GM12891 (cell line): ENCODE data around the gene HYAL3.

Experiments
- DNase-seq: peaks from one replicate; pipeline ENCODE4 v3.0.0; 2011; ENCODE audit warnings: low spot score; ENCODE audit not compliant: insufficient read length
- FAIRE-seq: peaks from 2 replicates; lab custom pipeline; 2011; peaks lifted over from hg19 to GRCh38; lab: Jason Lieb, UNC
- PAX5 ChIP-seq: IDR thresholded peaks from 2 replicates; pipeline ENCODE4 v1.6.1; 2011; ENCODE audit warnings: low read length, moderate library complexity, mild to moderate bottlenecking; ENCODE audit not compliant: insufficient read depth, severe bottlenecking
- POLR2A ChIP-seq: IDR thresholded peaks from 2 replicates; pipeline ENCODE4 v1.6.1; 2011; ENCODE audit warnings: low read depth, low read length, control low read depth
- POLR2AphosphoS5 ChIP-seq: IDR thresholded peaks from 2 replicates; pipeline ENCODE4 v1.6.1; 2011; ENCODE audit warnings: low read depth, low read length, control low read depth
- POU2F2 ChIP-seq: IDR thresholded peaks from 2 replicates; pipeline ENCODE4 v1.6.1; 2011; ENCODE audit warnings: low read depth, mild to moderate bottlenecking, control low read depth, low read length, moderate library complexity
- SPI1 ChIP-seq: IDR thresholded peaks from 2 replicates; pipeline ENCODE4 v1.6.1; 2011; ENCODE audit warnings: low read depth, low read length, control low read depth
- TAF1 ChIP-seq: IDR thresholded peaks from 2 replicates; pipeline ENCODE4 v1.6.1; 2011; ENCODE audit warnings: low read depth, low read length, control low read depth

Gene HYAL3

DNA sequence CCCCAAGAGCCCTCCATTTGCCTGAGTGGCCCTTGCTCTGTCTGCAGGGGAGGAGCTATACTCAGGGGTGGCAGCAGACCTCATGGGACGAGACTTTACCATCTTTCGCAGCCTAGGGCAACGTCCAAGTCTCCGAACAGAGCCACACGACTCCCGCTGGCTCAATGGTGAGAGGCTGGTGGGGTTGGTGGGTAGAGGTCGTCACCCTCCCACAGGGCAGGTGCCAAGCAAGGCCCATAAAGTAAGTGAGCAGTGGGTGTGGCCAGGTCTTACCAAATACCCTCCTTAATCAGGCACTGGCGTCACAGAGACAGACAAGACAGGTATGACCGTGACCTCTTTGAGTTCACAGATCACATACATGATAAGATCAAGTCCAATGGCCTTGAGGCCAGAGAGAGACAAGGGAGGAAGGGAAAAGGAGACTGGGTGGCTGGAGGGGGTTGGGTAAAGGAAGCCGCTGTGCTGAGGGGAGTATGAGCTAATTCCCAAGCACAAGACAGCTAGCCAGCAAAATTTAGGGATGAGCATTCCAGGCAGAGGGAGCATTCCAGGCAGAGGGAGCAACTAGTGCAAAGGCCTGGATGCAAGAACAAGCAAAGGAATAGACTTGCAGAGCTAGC is 27.8 kb downstream of the HYAL3 start:
- TF ChIP-seq POLR2A (no peak), POU2F2 (no peak)
- FAIRE-seq: no peak
- DNase-seq: no peak

DNA sequence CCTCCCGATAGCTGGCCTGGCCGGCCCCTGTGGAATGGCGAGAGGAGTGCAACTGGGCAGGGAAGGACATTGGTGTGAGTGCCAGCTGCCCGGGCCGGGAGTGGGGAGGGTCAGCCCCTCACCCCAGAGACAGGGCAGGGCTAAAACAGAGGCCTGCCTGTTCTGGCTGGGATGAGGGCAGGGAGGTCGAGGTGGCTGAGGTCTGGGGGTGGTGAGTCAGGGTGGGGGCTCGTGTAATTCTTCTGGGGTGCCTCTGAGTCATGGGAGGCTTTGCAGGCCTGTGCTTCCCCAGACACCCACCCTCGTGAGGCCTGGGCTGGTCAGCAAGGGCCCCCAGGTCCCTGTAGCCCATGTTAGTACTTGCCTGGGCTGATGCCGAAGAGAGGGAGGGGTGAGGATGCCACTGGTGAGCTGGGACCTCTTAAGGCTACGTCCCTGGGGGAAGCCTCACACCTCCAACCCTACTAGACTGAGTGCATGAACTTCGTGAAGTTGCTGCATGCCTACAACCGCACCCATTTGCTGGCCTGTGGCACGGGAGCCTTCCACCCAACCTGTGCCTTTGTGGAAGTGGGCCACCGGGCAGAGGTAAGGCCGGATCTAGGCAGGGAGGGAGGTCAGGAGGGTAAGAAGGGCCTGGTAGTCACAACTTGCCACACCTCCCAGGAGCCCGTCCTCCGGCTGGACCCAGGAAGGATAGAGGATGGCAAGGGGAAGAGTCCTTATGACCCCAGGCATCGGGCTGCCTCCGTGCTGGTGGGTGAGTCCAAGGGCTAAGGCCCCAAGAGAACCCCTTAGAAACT is 28.6 kb downstream of the HYAL3 start:
- FAIRE-seq (no peak), DNase-seq (no peak)
- TF ChIP-seq SPI1: no peak
- no peak for TF ChIP-seq POLR2A
- TF ChIP-seq POLR2AphosphoS5: no peak
- TF ChIP-seq POU2F2: no peak
- TF ChIP-seq TAF1: no peak
- TF ChIP-seq PAX5: no peak

DNA sequence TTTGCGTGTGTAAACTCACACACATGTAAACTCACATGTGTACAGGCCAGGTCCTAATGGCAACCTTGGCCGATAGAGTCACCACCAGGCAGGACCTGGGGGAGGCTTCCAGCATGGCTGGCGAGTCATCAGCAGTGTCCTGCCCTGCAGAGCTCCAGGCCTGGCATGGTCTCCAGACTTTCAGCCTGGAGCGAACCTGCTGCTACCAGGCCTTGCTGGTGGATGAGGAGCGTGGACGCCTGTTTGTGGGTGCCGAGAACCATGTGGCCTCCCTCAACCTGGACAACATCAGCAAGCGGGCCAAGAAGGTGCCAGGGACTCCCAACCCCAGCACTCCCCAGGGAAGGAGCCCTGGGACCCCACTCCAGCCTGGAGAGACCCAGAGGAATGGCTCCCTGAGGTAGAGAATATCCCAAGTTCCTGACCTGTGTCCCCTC is 29.2 kb downstream of the HYAL3 start:
- DNase-seq (no peak), FAIRE-seq (no peak)
- TF ChIP-seq PAX5: no peak
- no peak for TF ChIP-seq POLR2A
- no peak for TF ChIP-seq TAF1
- no peak for TF ChIP-seq POLR2AphosphoS5
- no peak for TF ChIP-seq POU2F2
- TF ChIP-seq SPI1: no peak

DNA sequence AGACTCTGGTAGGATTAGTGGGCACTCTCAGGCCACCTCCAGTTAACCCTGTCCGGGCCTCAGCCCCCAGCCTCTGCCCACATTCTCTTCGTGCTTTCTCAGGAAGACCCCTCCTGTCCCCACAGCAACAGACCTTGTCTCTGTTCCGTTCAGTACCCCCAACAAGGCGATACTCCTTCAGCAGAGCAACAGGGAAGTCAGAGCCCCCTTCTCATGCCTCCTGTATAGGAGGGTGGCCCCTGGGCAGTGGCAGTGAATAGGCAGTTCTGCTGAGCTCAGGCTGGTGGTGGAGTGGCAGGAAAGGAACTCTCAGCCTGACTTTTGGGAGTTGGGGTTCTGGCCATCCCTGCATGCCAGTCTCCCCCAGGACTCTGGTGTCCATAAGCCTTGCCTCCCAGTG is 29.7 kb downstream of the HYAL3 start:
- no peak for DNase-seq
- no peak for TF ChIP-seq POU2F2
- no peak for FAIRE-seq

DNA sequence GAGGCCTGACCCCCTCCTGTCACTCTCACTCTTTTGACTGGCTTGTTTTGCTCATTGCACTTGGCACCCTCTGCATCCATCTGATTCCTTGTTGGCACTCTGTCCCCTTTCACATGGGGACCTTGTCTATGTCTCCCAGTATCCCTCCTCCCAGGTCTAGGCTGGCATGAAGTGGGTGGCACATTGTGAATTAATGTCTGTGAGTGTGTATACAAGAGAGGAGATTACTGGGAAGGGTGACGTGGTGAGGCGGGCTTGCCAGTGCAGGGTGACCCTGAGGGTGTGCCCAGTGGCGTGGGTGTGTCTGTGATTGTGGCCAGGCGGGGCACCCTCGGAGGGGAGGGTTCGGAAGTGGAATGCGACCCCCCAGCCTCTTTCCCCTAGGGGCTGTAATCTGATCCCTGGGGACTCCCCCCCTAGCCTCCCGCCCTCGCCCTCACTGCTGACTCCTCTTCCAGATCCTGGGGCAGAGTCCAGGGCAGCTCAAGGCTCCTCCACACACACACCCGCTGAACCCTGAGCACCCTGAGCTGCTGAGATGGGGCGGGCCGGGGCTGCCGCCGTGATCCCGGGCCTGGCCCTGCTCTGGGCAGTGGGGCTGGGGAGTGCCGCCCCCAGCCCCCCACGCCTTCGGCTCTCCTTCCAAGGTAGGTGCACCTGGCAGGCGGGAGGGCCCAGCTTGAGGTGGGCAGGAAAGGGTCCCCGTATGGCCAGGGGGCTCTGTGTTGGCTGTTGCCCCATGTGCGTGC is 30.3 kb downstream of the HYAL3 start, which contains the start of gene SEMA3B:
TSS of gene SEMA3B (plus strand) at position 445 of the 749 bp plus-strand sequence. CDS start at position 539, 94 bp downstream.
- no peak for FAIRE-seq
- TF ChIP-seq SPI1: no peak
- TF ChIP-seq TAF1: no peak
- no peak for TF ChIP-seq POLR2A
- TF ChIP-seq POLR2AphosphoS5: no peak
- no peak for TF ChIP-seq POU2F2
- TF ChIP-seq PAX5: no peak
- no peak for DNase-seq

DNA sequence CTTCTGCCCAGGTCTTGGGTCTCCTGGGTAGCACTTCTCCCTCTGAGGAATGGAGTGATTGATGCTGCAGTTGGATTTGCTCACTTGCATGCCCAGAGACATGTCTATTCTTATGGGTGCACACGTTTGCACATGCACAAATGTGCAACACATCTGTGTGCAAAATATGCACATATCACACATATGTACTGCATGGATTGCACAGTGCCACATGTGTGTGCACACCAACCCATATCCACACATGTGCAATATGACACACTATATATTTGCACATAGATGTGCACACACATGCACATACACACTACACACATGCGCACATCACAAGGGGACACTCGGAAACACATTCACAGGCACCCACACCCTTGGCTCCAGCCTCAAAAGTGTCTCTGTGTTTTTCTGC is 30.9 kb downstream of the HYAL3 start:
- FAIRE-seq (no peak), DNase-seq (no peak)
- no peak for TF ChIP-seq SPI1
- TF ChIP-seq TAF1: no peak

DNA sequence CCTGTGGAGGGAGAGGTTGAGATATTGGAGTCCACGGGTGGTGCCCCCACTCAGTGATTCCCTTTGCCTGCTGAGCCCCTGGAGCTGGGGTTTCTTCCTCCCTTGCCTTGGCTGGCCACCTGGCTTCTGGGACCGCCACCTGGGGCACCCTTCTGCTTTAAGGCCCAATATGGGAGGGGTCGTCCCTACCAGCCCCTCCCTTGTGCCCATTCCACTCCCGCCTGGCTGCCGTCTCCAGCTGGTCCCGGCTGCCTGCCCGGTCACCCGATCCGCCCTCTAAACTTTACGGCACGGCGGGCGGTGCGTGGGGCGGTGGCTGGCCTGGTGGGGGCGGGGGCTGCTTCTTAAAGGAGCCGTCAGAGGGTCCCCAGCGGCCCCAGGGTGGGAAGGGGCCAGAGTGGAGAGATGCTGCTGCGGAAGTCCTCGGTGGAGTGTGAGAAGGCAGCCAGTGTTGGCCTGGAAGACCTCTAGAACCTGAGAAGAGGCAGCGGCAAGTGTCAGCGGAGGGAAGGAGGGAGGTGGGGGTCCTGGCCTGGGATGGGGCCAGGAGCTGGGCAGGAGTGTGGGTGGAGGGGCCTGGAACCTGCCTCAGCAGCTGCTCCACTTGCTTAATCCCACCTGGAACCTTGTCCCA is 31.8 kb downstream of the HYAL3 start:
- DNase-seq (no peak), FAIRE-seq (no peak)
- TF ChIP-seq POLR2AphosphoS5 (no peak), TAF1 (no peak), POU2F2 (no peak), POLR2A (no peak), SPI1 (no peak), PAX5 (no peak)

DNA sequence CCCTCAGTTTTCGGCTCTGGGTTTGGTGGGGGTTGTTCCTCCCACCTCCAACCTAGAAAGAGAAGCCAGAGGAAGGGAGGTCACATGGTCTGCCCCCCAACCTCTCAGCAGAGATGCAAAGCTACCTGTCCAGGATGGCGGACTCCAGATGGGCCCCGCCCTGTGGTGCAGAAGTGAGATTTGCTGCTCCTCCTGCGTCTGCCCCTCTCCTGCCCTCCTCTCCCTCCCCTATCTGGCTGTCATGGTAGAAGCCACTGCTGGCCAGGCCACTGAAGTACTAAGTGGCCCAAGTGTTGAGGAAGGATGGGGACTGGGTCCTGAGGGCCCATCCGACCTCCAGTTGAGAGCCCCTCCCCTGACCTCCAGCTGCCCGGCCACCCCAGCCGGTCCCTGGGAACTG is 32.4 kb downstream of the HYAL3 start:
- DNase-seq: no peak
- FAIRE-seq: no peak
- TF ChIP-seq SPI1 (no peak), TAF1 (no peak), PAX5 (no peak), POLR2A (no peak), POLR2AphosphoS5 (no peak), POU2F2 (no peak)

DNA sequence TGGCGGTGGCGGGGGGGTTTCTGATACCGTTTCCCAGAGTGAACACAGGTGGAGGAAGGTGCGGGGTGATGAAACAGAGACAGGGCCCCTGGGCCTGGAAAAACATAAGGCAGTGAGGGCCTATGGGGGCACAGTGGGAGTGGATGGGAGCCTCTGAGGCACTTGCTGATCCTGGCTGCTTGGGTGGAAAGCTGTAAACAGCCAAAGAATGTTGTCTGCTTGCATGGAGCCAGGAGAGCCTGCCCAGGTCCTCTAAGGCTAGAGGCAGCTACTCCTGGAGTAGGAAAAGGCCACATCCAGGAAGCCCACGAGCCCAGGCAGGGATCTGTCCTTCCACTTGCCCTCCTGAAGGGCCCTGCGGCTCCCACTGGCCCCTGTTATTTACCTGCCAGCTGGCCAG is 33.2 kb downstream of the HYAL3 start:
- DNase-seq: no peak
- FAIRE-seq: no peak
- TF ChIP-seq PAX5: no peak
- TF ChIP-seq SPI1: no peak
- no peak for TF ChIP-seq POLR2AphosphoS5
- no peak for TF ChIP-seq TAF1
- TF ChIP-seq POU2F2: no peak
- no peak for TF ChIP-seq POLR2A
